ACC112 (cell line): ENCODE measurements around the gene TOE1.
"Not testable (repeated sequence)": the region's sequence is repeated elsewhere in the genome, so short reads cannot be mapped to it uniquely, and the experiment has no call there.

ENCODE experiments used
- H2AFZ ChIP-seq: fragments of 200-600 bp; sonication (generic); one replicate; pipeline ENCODE4 v1.6.0; 2017; ENCODE audit warnings: antibody characterized with exemption, low read length; ENCODE audit not compliant: unreplicated experiment
- H3K27ac ChIP-seq: fragments of 200-600 bp; sonication (generic); 2 replicates; pipeline ENCODE4 v1.5.1; 2014; ENCODE audit warnings: low read depth, mild to moderate bottlenecking, antibody characterized with exemption, low read length, moderate library complexity
- H3K27me3 ChIP-seq: fragments of 200-600 bp; sonication (generic); 2 replicates; pipeline ENCODE4 v1.6.1; 2014; ENCODE audit warnings: mild to moderate bottlenecking, antibody characterized with exemption, low read length, moderate library complexity, mixed read lengths; ENCODE audit not compliant: insufficient read depth
- H3K36me3 ChIP-seq: fragments of 200-600 bp; sonication (generic); 2 replicates; pipeline ENCODE4 v1.6.1; 2016; ENCODE audit warnings: mild to moderate bottlenecking, antibody characterized with exemption, low read length, moderate library complexity, mixed read lengths; ENCODE audit not compliant: insufficient read depth
- H3K4me1 ChIP-seq: fragments of 200-600 bp; sonication (generic); one replicate; pipeline ENCODE4 v1.6.1; 2016; ENCODE audit warnings: low read length, mixed read lengths; ENCODE audit not compliant: insufficient read depth, unreplicated experiment, control insufficient read depth
- H3K4me3 ChIP-seq: fragments of 200-600 bp; sonication (generic); 2 replicates; pipeline ENCODE4 v1.5.1; 2014; ENCODE audit warnings: mild to moderate bottlenecking, low read depth, low read length
- H3K79me2 ChIP-seq: fragments of 200-600 bp; sonication (generic); one replicate; pipeline ENCODE4 v1.6.0; 2016; ENCODE audit warnings: low read length; ENCODE audit not compliant: control insufficient read depth, unreplicated experiment, insufficient read depth

Gene TOE1

DNA sequence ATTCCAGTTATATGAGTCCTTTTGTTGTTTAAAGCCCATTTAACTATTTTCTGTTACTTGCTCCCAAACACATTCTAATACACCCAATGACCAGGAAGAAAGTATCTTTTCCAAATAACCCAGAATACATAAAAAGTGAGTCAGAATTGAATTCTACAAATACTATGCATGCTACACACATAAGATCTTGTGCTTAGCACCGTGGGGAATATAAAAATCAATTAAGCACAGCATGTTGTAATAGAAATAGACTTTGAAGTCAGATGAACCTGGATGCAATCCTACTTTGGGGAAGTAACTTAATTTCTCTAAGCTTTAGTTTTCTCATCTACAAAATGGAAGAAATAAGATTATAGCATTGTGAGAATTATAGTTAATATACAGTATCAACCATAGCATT, 40.8 kb downstream of the TOE1 start:
- no peaks in the 10 kb centered on the region for H3K36me3 ChIP-seq
- no peaks in the 10 kb centered on the region for H3K4me1 ChIP-seq
- H3K27me3 ChIP-seq: no peaks in the 10 kb centered on the region
- H3K4me3 ChIP-seq: no peak overlapping the region
- H2AFZ ChIP-seq: no peak overlapping the region
- H3K79me2 ChIP-seq: no peaks in the 10 kb centered on the region
- H3K27ac ChIP-seq: no peak overlapping the region

DNA sequence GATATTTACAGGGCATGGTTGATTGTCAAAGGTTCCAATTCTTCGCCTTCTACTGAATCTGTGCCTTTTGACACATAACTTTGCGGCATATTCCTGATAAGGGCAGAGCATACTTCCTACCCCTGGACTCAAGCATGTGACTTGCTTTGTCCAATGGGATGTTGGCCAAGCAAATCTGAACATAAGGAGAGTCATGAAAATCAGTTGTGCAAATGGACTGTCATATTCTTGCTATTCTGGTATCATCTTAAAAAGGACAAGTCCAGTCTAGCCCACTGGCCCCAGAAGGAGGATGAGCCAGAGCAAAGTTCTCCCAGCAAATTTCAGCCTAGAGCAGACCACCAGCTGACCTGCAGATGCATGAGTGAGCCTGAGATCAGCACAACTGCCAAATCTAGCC, 41.3 kb downstream of the TOE1 start:
- no peak overlapping the region for H2AFZ ChIP-seq
- H3K36me3 ChIP-seq: no peaks in the 10 kb centered on the region
- H3K27me3 ChIP-seq: no peaks in the 10 kb centered on the region
- H3K27ac ChIP-seq: no peak overlapping the region
- H3K4me3 ChIP-seq: no peak overlapping the region
- H3K79me2 ChIP-seq: no peaks in the 10 kb centered on the region
- no peaks in the 10 kb centered on the region for H3K4me1 ChIP-seq

DNA sequence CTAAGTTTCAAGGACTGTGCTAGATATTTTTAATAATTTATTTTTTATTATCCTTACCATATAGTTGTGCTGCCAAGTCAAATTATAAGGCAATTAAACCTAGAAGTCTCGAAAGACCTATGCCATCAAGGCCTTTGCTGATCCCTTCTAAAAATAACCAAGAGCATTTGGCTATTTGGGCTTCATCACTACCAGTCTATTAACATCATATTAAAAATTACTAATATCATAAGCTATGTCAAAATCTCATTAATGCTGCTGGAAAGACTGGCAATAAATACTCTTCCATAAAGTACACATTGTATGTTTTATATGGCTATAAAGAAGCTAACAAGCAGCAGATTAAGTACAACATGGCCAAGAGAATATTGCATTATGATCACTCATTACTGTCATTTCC, 43.2 kb downstream of the TOE1 start:
- no peak overlapping the region for H3K4me3 ChIP-seq
- H3K36me3 ChIP-seq: no peaks in the 10 kb centered on the region
- H3K4me1 ChIP-seq: no peaks in the 10 kb centered on the region
- no peak overlapping the region for H2AFZ ChIP-seq
- no peak overlapping the region for H3K27ac ChIP-seq
- H3K27me3 ChIP-seq: no peaks in the 10 kb centered on the region
- no peaks in the 10 kb centered on the region for H3K79me2 ChIP-seq

DNA sequence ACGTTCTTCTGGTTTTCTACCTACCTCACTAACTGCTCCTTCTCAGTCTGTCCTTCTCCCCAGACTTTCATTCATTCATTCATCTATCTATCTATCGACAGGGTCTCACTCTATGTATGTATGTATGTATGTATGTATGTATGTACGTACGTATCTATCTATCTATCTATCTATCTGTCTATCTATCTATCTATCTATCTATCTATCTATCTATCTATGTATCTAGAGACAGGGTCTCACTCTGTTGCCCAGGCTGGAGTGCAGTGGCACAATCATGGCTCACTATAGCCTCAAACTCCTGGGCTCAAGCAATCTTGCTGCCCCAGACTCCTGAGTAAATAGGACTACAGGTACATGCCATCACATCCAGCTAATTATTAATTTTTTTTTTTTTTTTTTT, 44.2 kb downstream of the TOE1 start:
- H3K27ac ChIP-seq, H3K4me3 ChIP-seq, H3K36me3 ChIP-seq, H3K79me2 ChIP-seq, H3K4me1 ChIP-seq, H3K27me3 ChIP-seq, H2AFZ ChIP-seq: not testable (repeated sequence)

DNA sequence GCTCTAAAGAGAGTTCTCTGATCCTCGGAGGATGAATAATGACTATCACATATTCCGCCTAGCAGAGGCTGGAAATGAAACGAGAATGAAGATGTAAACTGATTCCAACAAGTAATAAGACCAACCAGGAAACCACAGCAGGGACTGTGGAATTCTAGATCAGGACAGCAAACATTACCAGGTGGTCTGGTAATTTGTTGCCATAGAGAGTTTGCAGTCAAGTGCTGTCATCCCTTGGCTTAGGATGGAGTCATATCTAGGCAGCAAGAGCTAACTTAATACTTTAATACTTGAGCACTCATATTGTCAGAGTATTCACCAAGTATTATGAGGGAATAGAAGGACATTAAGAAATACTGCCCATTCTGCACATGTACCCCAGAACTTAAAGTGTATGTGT, 45.3 kb downstream of the TOE1 start:
- Histone ChIP-seq H3K27ac (no peak overlapping the region), H3K36me3 (no peaks in the 10 kb centered on the region), H3K27me3 (no peaks in the 10 kb centered on the region), H3K4me3 (no peak overlapping the region), H3K4me1 (no peaks in the 10 kb centered on the region), H2AFZ (no peak overlapping the region), H3K79me2 (no peaks in the 10 kb centered on the region)

DNA sequence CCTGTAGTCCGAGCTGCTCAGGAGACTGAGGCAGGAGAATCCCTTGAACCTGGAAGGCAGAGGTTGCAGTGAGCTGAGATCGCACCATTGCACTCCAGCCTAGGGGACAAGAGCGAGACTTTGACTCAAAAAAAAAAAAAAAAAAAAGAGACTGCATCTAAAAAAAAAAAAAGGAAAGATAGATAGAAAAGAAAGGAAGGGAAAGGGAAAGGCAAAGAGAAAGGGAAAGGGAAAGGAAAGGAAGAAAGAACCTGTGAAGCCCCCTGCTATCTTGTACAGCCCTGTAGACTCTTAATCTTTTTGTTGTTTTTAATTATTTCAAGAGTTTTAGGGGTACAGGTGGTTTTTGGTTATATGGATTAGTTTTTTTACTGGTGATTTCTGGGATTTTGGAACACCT, 46.2 kb downstream of the TOE1 start:
- Histone ChIP-seq H3K27ac (no peak overlapping the region), H3K4me1 (no peaks in the 10 kb centered on the region), H3K27me3 (no peaks in the 10 kb centered on the region), H3K79me2 (no peaks in the 10 kb centered on the region), H3K4me3 (no peak overlapping the region), H2AFZ (no peak overlapping the region), H3K36me3 (no peaks in the 10 kb centered on the region)
